Fibroblast of lung (primary cell): ENCODE results near the gene IL4I1. TPM values are rescaled to one million over a fixed set of nuclear protein-coding genes. Genes with fewer than 3 reads are reported as not detected.

Experiments used
- DNase-seq, 2 donors: peaks; one replicate each; pipeline versions ENCODE4 v3.0.0 to v3.0.0-alpha.2; 2010; ENCODE audit warnings: low read depth in 2 of 2
- H2AFZ ChIP-seq: 2 replicates; pipeline ENCODE4 v1.5.1; 2012; ENCODE audit warnings: low read length, control low read depth, inconsistent platforms
- H3K27ac ChIP-seq: 2 replicates; pipeline ENCODE4 v1.5.1; 2011; ENCODE audit warnings: low read length, control low read depth; ENCODE audit not compliant: insufficient read depth
- H3K27me3 ChIP-seq: 2 replicates; pipeline ENCODE4 v1.5.1; 2011; ENCODE audit warnings: mild to moderate bottlenecking, low read length; ENCODE audit not compliant: control insufficient read depth, insufficient read depth
- H3K36me3 ChIP-seq: 2 replicates; pipeline ENCODE4 v1.5.1; 2011; ENCODE audit warnings: low read length; ENCODE audit not compliant: control insufficient read depth, insufficient read depth
- H3K4me1 ChIP-seq: 2 replicates; pipeline ENCODE4 v1.5.1; 2011; ENCODE audit warnings: low read length; ENCODE audit not compliant: control insufficient read depth, insufficient read depth; ENCODE audit errors: extremely low read depth
- H3K4me2 ChIP-seq: 2 replicates; pipeline ENCODE4 v1.5.1; 2011; ENCODE audit warnings: low read length, control low read depth; ENCODE audit not compliant: insufficient read depth; ENCODE audit errors: extremely low read depth
- H3K4me3 ChIP-seq, 4 experiments: fragments of 200-600 bp in 1 of 4; sonication (generic) in 1 of 4; replicated peaks in 1 of 4; 2 replicates each; pipeline ENCODE4 v1.5.1; 2011 to 2016; ENCODE audit warnings: low read length in 4 of 4, low read depth in 3 of 4, mild to moderate bottlenecking in 3 of 4, control low read depth in 2 of 4, inconsistent platforms in 1 of 4, mixed read lengths in 1 of 4; ENCODE audit not compliant: insufficient read depth in 1 of 4; ENCODE audit errors: control extremely low read depth in 1 of 4
- H3K79me2 ChIP-seq: 2 replicates; pipeline ENCODE4 v1.5.1; 2012; ENCODE audit warnings: mild to moderate bottlenecking, low read length, inconsistent platforms; ENCODE audit not compliant: control insufficient read depth, insufficient read depth
- H3K9ac ChIP-seq: 2 replicates; pipeline ENCODE4 v1.5.1; 2011; ENCODE audit warnings: mild to moderate bottlenecking, low read length, control low read depth; ENCODE audit not compliant: insufficient read depth
- H3K9me3 ChIP-seq: 2 replicates; pipeline ENCODE4 v1.5.1; 2012; ENCODE audit warnings: low read depth, low read length; ENCODE audit not compliant: control insufficient read depth, insufficient read depth
- H4K20me1 ChIP-seq: 2 replicates; pipeline ENCODE4 v1.5.1; 2011; ENCODE audit warnings: low read length; ENCODE audit not compliant: control insufficient read depth, insufficient read depth; ENCODE audit errors: extremely low read depth
- CTCF ChIP-seq, 2 donors: IDR thresholded peaks in 1 of 2; conservative IDR thresholded peaks in 1 of 2; 1 replicate in 1 of 2; 2 replicates in 1 of 2; pipeline ENCODE4 v1.5.1; 2011 to 2012; ENCODE audit warnings: low read length in 2 of 2, control low read depth in 1 of 2, inconsistent platforms in 1 of 2, low read depth in 1 of 2, mild to moderate bottlenecking in 1 of 2
- EZH2 ChIP-seq: IDR thresholded peaks from 2 replicates; pipeline ENCODE4 v1.5.1; 2012; ENCODE audit warnings: low read length, control low read depth, mild to moderate bottlenecking; ENCODE audit errors: missing control alignments
- polyA plus RNA-seq, 2 donors: library from polyadenylated mRNA; depleted of rRNA in 1 of 2; stranded (reverse) in 1 of 2; unstranded in 1 of 2; fragments of >200 nt; gene quantifications; 2 replicates each; pipeline ENCODE4 v1.2.1, GENCODE V29; 2011 to 2012; ENCODE audit warnings: missing spikeins in 1 of 2
- total RNA-seq: library from RNA; depleted of rRNA; stranded (reverse); fragments of >200 nt; gene quantifications from 2 replicates; pipeline ENCODE4 v1.2.1, GENCODE V29; 2014

IL4I1 gene
- total and polyA plus RNA-seq, 2 donors (not counting 1 experiment from before 2014, with no cell fraction given) = 0.09 to 1.2 TPM

GRCh38 chr19:49850487-49851342 is 46.0 kb downstream of the IL4I1 start, which contains the start of gene PTOV1:
TSS of gene PTOV1 (plus strand) at chr19:49851159.
- peaks cover 2% of the 10 kb centered on the region for H4K20me1 ChIP-seq
- peak; percentile 86 to 92 for DNase-seq
- H2AFZ ChIP-seq = peak within 1 kb of the TSS; percentile 9
- H3K9ac ChIP-seq = peak within 1 kb of the TSS; percentile 94
- H3K36me3 ChIP-seq = peaks cover 7% of the 10 kb centered on the region
- H3K9me3 ChIP-seq = no peaks in the 10 kb centered on the region
- peak within 1 kb of the TSS; percentile 64 to 94 (median 74) for H3K4me3 ChIP-seq
- H3K27me3 ChIP-seq = no peaks in the 10 kb centered on the region
- peak within 1 kb of the TSS; percentile 95 for H3K27ac ChIP-seq
- H3K4me1 ChIP-seq = peaks cover 10% of the 10 kb centered on the region
- peak within 1 kb of the TSS; percentile 100 for H3K4me2 ChIP-seq
- H3K79me2 ChIP-seq = peaks cover 25% of the 10 kb centered on the region
- TF ChIP-seq EZH2 = no peak
- TF ChIP-seq CTCF (conservative IDR thresholded peaks at IDR 0.05 in 1 of 2, IDR thresholded peaks at IDR 0.05 in 1 of 2; ENCODE audit: low read depth in 1 of 2, low read length in 2 of 2) = no peak

GRCh38 chr19:49850221-49850486 is 46.5 kb downstream of the IL4I1 start:
- peak overlapping the region; percentile 94 for H3K9ac ChIP-seq
- peaks cover 4% of the 10 kb centered on the region for H3K36me3 ChIP-seq
- no peak for TF ChIP-seq EZH2
- TF ChIP-seq CTCF (conservative IDR thresholded peaks at IDR 0.05 in 1 of 2, IDR thresholded peaks at IDR 0.05 in 1 of 2; ENCODE audit: low read depth in 1 of 2, low read length in 2 of 2) = no peak
- no peak for DNase-seq
- no peaks in the 10 kb centered on the region for H3K27me3 ChIP-seq
- H3K4me2 ChIP-seq = peak overlapping the region; percentile 71
- H4K20me1 ChIP-seq = peaks cover 2% of the 10 kb centered on the region
- H3K4me1 ChIP-seq = peaks cover 10% of the 10 kb centered on the region
- no peak overlapping the region for H2AFZ ChIP-seq
- H3K27ac ChIP-seq = peak overlapping the region; percentile 95
- H3K9me3 ChIP-seq = no peaks in the 10 kb centered on the region
- peaks cover 25% of the 10 kb centered on the region for H3K79me2 ChIP-seq
- H3K4me3 ChIP-seq = peak overlapping the region; percentile 64 to 94 (median 74)

GRCh38 chr19:49849433-49850220 is 47.1 kb downstream of the IL4I1 start:
- Histone ChIP-seq H3K4me3 (peak overlapping the region in 3 of 4 experiments; percentile 64 to 94 (median 84)), H3K27me3 (no peaks in the 10 kb centered on the region), H3K36me3 (peaks cover 1% of the 10 kb centered on the region), H3K4me1 (peaks cover 10% of the 10 kb centered on the region), H3K9me3 (no peaks in the 10 kb centered on the region), H3K27ac (peak overlapping the region; percentile 95), H2AFZ (no peak overlapping the region), H4K20me1 (peaks cover 2% of the 10 kb centered on the region), H3K79me2 (peaks cover 23% of the 10 kb centered on the region), H3K9ac (no peak overlapping the region), H3K4me2 (peak overlapping the region; percentile 71)
- DNase-seq = no peak
- no peak for TF ChIP-seq CTCF (conservative IDR thresholded peaks at IDR 0.05 in 1 of 2, IDR thresholded peaks at IDR 0.05 in 1 of 2; ENCODE audit: low read depth in 1 of 2, low read length in 2 of 2)
- TF ChIP-seq EZH2 = no peak
